Prostate gland (tissue), 2 donors: ENCODE measurements around the gene CHMP2B. TPM values are rescaled to one million over a fixed set of nuclear protein-coding genes. Genes with fewer than 3 reads are reported as not detected.

Experiments used
- DNase-seq: peaks from one replicate; pipeline ENCODE4 v3.0.0-alpha.2; 2019; ENCODE audit warnings: low spot score
- H3K27ac ChIP-seq, 2 donors: fragments of 200-600 bp; sonication (generic); 2 replicates each; pipeline ENCODE4 v1.5.1; 2017 to 2019
- H3K27me3 ChIP-seq: fragments of 200-600 bp; sonication (generic); replicated peaks from 2 replicates; pipeline ENCODE4 v1.5.1; 2019; ENCODE audit not compliant: insufficient read depth
- H3K36me3 ChIP-seq, 2 donors: fragments of 200-600 bp; sonication (generic); 1 replicate in 1 of 2; 2 replicates in 1 of 2; pipeline versions ENCODE4 v1.5.1 to v1.8.1; 2017 to 2019
- H3K4me1 ChIP-seq: fragments of 200-600 bp; sonication (generic); replicated peaks from 2 replicates; pipeline ENCODE4 v1.5.1; 2019
- H3K4me3 ChIP-seq, 2 donors: fragments of 200-600 bp; sonication (generic); 2 replicates each; pipeline ENCODE4 v1.5.1; 2017 to 2019
- H3K9me3 ChIP-seq: fragments of 200-600 bp; sonication (generic); 2 replicates; pipeline ENCODE4 v1.5.1; 2017
- POLR2A ChIP-seq: fragments of 450-650 bp; IDR thresholded peaks from one replicate; pipeline ENCODE4 v1.6.1; 2016; ENCODE audit warnings: antibody characterized with exemption, mild to moderate bottlenecking
- POLR2AphosphoS5 ChIP-seq: sonication (generic); formaldehyde crosslinking; IDR thresholded peaks from one replicate; pipeline ENCODE4 v1.6.1; 2017; ENCODE audit warnings: antibody characterized with exemption
- WGBS: methylation state at CpG from one replicate; pipeline ENCODE4 v1.1.5; 2018; 5-methylcytosine and 5-hydroxymethylcytosine counted together
- intact Hi-C: fragments of 100-400 bp; cut with DNase I; formaldehyde crosslinking; loops from one replicate; pipeline ENCODE4 v1.14.2; 2022
- total RNA-seq, 2 donors: library from RNA; depleted of rRNA; stranded (reverse); fragments of >200 nt; gene quantifications; one replicate each; pipeline ENCODE4 v1.1.0, GENCODE V29; 2016
- TF ChIP-seq, protein P1 (sequence below), 4 experiments: fragments of 200-600 bp in 2 of 4; fragments of 450-650 bp in 2 of 4; sonication (generic) in 2 of 4; IDR thresholded peaks; 1 replicate in 3 of 4; 2 replicates in 1 of 4; pipeline ENCODE4 v1.5.1; 2016 to 2019; ENCODE audit warnings: antibody characterized with exemption in 4 of 4, mild to moderate bottlenecking in 2 of 4, moderate library complexity in 2 of 4

CHMP2B gene
- total RNA-seq, 2 donors from 2014 or later: 36.1 to 36.4 TPM

GRCh38 chr3:87268646-87269211, 41.6 kb downstream of the CHMP2B start:
- Histone ChIP-seq H3K9me3 (no peaks in the 10 kb centered on the region), H3K27ac (no peak overlapping the region), H3K36me3 (no peaks in the 10 kb centered on the region), H3K27me3 (no peaks in the 10 kb centered on the region), H3K4me3 (no peak overlapping the region), H3K4me1 (no peaks in the 10 kb centered on the region)
- intact Hi-C loops: no loop called here
- DNase-seq: no peak
- 72% methylated on average over 4 of the region's 4 CpGs for WGBS
- TF ChIP-seq, protein P1, sequence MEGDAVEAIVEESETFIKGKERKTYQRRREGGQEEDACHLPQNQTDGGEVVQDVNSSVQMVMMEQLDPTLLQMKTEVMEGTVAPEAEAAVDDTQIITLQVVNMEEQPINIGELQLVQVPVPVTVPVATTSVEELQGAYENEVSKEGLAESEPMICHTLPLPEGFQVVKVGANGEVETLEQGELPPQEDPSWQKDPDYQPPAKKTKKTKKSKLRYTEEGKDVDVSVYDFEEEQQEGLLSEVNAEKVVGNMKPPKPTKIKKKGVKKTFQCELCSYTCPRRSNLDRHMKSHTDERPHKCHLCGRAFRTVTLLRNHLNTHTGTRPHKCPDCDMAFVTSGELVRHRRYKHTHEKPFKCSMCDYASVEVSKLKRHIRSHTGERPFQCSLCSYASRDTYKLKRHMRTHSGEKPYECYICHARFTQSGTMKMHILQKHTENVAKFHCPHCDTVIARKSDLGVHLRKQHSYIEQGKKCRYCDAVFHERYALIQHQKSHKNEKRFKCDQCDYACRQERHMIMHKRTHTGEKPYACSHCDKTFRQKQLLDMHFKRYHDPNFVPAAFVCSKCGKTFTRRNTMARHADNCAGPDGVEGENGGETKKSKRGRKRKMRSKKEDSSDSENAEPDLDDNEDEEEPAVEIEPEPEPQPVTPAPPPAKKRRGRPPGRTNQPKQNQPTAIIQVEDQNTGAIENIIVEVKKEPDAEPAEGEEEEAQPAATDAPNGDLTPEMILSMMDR (IDR thresholded peaks at IDR 0.05): no peak
- TF ChIP-seq POLR2A: no peak
- TF ChIP-seq POLR2AphosphoS5: no peak

DNA sequence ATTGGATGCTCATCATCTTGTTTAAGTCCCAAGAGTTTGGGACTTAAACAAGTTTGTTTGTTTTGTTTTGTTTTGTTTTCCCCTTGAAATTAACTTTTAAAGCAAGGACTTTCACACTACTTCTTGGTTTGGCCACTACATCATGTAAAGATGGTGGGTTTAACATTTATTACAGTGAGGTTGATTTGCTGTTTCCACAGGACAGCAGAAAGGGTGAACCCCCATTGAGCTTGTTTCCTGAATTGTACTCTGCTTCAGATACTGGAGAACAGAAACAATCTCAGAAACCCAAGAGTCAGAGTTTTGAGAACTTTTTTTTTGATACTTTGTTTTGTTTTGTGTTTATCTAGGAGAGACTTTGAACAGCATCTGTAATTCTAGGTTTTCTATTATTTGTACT, 42.6 kb downstream of the CHMP2B start:
- TF ChIP-seq, protein P1 (IDR thresholded peaks at IDR 0.05): no peak
- TF ChIP-seq POLR2AphosphoS5 (no peak), POLR2A (no peak)
- Histone ChIP-seq H3K36me3 (no peaks in the 10 kb centered on the region), H3K27me3 (no peaks in the 10 kb centered on the region), H3K4me3 (no peak overlapping the region), H3K27ac (no peak overlapping the region), H3K9me3 (no peaks in the 10 kb centered on the region), H3K4me1 (no peaks in the 10 kb centered on the region)
- intact Hi-C loops: no loop called here
- DNase-seq: no peak

DNA sequence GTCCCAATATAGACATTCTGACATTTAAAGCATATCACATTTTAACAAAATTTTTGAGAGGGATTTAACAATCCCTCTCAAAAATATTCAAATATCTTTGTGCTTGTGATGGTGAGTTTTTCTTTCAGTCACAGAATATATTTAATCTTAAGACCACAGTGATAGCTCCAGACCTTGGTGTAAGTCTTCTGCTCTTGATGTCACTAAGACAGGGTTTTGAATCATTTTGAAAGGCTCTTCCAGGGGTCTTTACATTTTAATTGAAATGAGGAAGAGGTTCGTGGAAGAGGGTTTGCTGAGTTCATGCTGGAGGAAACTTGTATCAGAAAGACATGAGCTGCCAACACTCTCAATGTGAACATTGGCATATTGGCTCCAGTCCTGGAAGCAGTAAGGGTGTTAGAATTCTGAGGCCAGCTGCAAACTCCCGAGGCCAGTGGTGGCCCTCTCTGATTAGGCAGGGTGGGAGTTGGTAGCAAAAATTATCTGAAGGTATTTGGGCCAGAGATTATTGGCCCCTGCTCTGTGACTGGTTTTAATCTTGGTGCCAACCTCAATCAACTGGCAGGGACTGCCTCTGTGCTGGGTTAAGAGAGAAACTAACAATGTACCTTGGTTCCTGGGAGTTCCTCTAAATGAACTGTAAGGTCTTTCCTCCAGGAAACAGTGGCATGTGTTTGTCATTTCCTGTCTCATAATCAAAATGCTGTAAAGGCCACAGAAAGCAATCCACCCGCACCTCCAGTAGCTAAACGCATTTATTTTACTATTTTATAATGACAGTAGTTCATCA, 44.0 kb downstream of the CHMP2B start:
- no peaks in the 10 kb centered on the region for H3K9me3 ChIP-seq
- H3K36me3 ChIP-seq: no peaks in the 10 kb centered on the region
- H3K27me3 ChIP-seq: no peaks in the 10 kb centered on the region
- WGBS: 59% methylated on average over 4 of the region's 4 CpGs
- H3K4me3 ChIP-seq: no peak overlapping the region
- DNase-seq: no peak
- intact Hi-C loops: no loop called here
- TF ChIP-seq POLR2A (no peak), POLR2AphosphoS5 (no peak)
- TF ChIP-seq, protein P1 (IDR thresholded peaks at IDR 0.05): no peak
- H3K4me1 ChIP-seq: no peaks in the 10 kb centered on the region
- no peak overlapping the region for H3K27ac ChIP-seq

GRCh38 chr3:87272718-87273341, 45.7 kb downstream of the CHMP2B start:
- TF ChIP-seq POLR2AphosphoS5 (no peak), POLR2A (no peak)
- TF ChIP-seq, protein P1 (IDR thresholded peaks at IDR 0.05): no peak
- Histone ChIP-seq H3K27ac (no peak overlapping the region), H3K4me1 (no peaks in the 10 kb centered on the region), H3K9me3 (no peaks in the 10 kb centered on the region), H3K4me3 (no peak overlapping the region), H3K36me3 (no peaks in the 10 kb centered on the region), H3K27me3 (no peaks in the 10 kb centered on the region)
- DNase-seq: no peak
- WGBS: 78% methylated on average over 4 of the region's 4 CpGs
- intact Hi-C loops: no loop called here
